ENCODE results near the gene ACAD9. TPM values are rescaled to one million over a fixed set of nuclear protein-coding genes. Genes with fewer than 3 reads are reported as not detected.

ACAD9 gene
- total RNA-seq, 2 donors from 2014 or later: 29.9 to 40.8 TPM

GRCh38 chr3:128950223-128950938 lies 71.0 kb downstream of the ACAD9 start:
- no peak for DNase-seq (ENCODE audit: low spot score)

GRCh38 chr3:128956440-128956839 lies 77.0 kb downstream of the ACAD9 start:
- no peaks in the 10 kb centered on the region for H3K36me3 ChIP-seq

More at GRCh38 chr3:128950223-128950938, 71.0 kb downstream of the ACAD9 start:
- Histone ChIP-seq H3K27ac (no peak overlapping the region), H3K36me3 (no peaks in the 10 kb centered on the region), H3K4me1 (ENCODE audit: control insufficient read depth in 1 of 2, low read depth in 2 of 2) (no peaks in the 10 kb centered on the region), H3K27me3 (replicated peaks; ENCODE audit: insufficient read depth) (no peaks in the 10 kb centered on the region), H3K9me3 (no peaks in the 10 kb centered on the region), H3K4me3 (no peak overlapping the region)
- TF ChIP-seq CTCF (IDR thresholded peaks at IDR 0.05): no peak
- no peak for ATAC-seq (ENCODE audit: insufficient number of reproducible peaks, low FRiP score, low read depth)

More at GRCh38 chr3:128956440-128956839, 77.0 kb downstream of the ACAD9 start:
- Histone ChIP-seq H3K4me1 (ENCODE audit: control insufficient read depth in 1 of 2, low read depth in 2 of 2) (no peaks in the 10 kb centered on the region), H3K27ac (no peak overlapping the region), H3K9me3 (no peaks in the 10 kb centered on the region), H3K27me3 (replicated peaks; ENCODE audit: insufficient read depth) (no peaks in the 10 kb centered on the region), H3K4me3 (no peak overlapping the region)
- no peak for DNase-seq (ENCODE audit: low spot score)
- no peak for ATAC-seq (ENCODE audit: insufficient number of reproducible peaks, low FRiP score, low read depth)
- no peak for TF ChIP-seq CTCF (IDR thresholded peaks at IDR 0.05)

Other genes with a start within 250 kb of the ACAD9 start
- gene RPN1, start 228.8 kb upstream of the ACAD9 start, total RNA-seq: 100 to 1,000 TPM; 202 to 227 TPM
- 100 to 1,000 TPM in 1 of 2 donors, 10 to 100 TPM in 1; 73.1 to 108 TPM for gene RAB7A, start 153.4 kb upstream of the ACAD9 start, total RNA-seq
- gene CFAP92, start 114.5 kb downstream of the ACAD9 start, total RNA-seq: under 1 TPM in 1 of 2 donors, not detected in 1; 0.68 TPM
- gene EFCC1, start 121.7 kb downstream of the ACAD9 start, total RNA-seq: 1 to 10 TPM in 1 of 2 donors, not detected in 1; 1.4 TPM
- not detected for gene GP9, start 181.2 kb downstream of the ACAD9 start, total RNA-seq
- 10 to 100 TPM; 26.4 to 53.5 TPM for gene RAB43, start 242.2 kb downstream of the ACAD9 start, total RNA-seq

All from thoracic aorta (tissue), 2 donors.